Upper lobe of right lung (tissue), 1 donor: ENCODE measurements around the gene CYS1. TPM values are rescaled to one million over a fixed set of nuclear protein-coding genes. Genes with fewer than 3 reads are reported as not detected.

Experiments
- ATAC-seq: fragments of 200-7000 bp; cut with Tn5 transposase; one replicate; pipeline ENCODE4 v1.9.1; 2020; ENCODE audit warnings: mild to moderate bottlenecking, moderate library complexity
- DNase-seq: peaks from one replicate; pipeline ENCODE4 v3.0.0-alpha.2; 2020
- H3K27ac ChIP-seq: fragments of 200-600 bp; one replicate; pipeline ENCODE4 v1.8.0; 2022
- H3K27me3 ChIP-seq: fragments of 200-600 bp; one replicate; pipeline ENCODE4 v1.8.0; 2022; ENCODE audit warnings: mild to moderate bottlenecking
- H3K36me3 ChIP-seq: fragments of 200-600 bp; one replicate; pipeline ENCODE4 v1.8.0; 2022
- H3K4me1 ChIP-seq: fragments of 200-600 bp; one replicate; pipeline ENCODE4 v1.8.0; 2022
- H3K4me3 ChIP-seq: fragments of 200-600 bp; one replicate; pipeline ENCODE4 v1.8.0; 2022; ENCODE audit warnings: mild to moderate bottlenecking
- H3K9me3 ChIP-seq: fragments of 200-600 bp; one replicate; pipeline ENCODE4 v1.8.0; 2022
- intact Hi-C: fragments of 100-400 bp; cut with DNase I; formaldehyde crosslinking; loops from one replicate; pipeline ENCODE4 v1.11.0; 2022
- total RNA-seq: library from RNA; stranded (reverse); fragmentation: NEBNext Ultra II Directional; extraction: Animal tissue kit (Norgen Biotek cat#: 25700); gene quantifications from one replicate; pipeline ENCODE4 v1.2.1, GENCODE V29; 2021
- TF ChIP-seq, protein P1 (sequence below): fragments of 200-600 bp; IDR thresholded peaks from one replicate; pipeline ENCODE4 v1.8.0; 2022; ENCODE audit warnings: antibody characterized with exemption
- donor health status: DM: no; HTN: yes; CAD: no; lungs with severe emphysema.

The CYS1 gene
- total RNA-seq, 1 donor from 2014 or later: 4.5 TPM

DNA sequence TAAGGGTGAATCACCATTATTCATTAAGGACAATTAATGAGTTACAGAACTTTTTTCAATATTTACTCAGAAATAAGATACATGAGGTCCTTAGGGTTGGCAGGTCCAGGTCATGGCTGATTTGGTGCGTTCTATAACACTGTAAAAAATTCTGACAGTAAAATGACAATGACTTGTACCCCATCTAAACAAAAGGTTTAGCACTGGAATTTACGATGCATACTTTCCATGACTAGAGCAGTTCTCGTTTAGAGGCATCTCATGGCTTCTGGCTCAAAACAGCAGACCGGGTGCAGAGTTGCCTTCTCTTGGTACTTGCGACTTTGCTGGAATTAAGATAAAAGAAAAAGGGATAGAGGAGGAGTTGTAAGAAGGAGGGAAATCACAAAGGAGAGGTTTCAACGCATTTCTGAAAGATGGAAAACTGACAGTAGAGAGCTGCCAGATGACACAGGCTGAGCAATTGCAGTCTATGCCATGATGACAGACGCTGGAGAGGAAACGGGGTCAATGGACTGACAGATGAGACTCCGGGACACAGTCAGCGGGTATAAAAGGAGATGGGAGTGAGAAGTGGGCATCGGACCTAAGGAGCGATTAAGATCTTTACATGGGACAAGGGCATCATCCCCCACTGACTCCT, 4.1 kb upstream of the CYS1 start:
- TF ChIP-seq, protein P1, sequence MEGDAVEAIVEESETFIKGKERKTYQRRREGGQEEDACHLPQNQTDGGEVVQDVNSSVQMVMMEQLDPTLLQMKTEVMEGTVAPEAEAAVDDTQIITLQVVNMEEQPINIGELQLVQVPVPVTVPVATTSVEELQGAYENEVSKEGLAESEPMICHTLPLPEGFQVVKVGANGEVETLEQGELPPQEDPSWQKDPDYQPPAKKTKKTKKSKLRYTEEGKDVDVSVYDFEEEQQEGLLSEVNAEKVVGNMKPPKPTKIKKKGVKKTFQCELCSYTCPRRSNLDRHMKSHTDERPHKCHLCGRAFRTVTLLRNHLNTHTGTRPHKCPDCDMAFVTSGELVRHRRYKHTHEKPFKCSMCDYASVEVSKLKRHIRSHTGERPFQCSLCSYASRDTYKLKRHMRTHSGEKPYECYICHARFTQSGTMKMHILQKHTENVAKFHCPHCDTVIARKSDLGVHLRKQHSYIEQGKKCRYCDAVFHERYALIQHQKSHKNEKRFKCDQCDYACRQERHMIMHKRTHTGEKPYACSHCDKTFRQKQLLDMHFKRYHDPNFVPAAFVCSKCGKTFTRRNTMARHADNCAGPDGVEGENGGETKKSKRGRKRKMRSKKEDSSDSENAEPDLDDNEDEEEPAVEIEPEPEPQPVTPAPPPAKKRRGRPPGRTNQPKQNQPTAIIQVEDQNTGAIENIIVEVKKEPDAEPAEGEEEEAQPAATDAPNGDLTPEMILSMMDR: no peak
- Histone ChIP-seq H3K27me3 (peaks cover 42% of the 10 kb centered on the region), H3K9me3 (no peaks in the 10 kb centered on the region), H3K36me3 (no peaks in the 10 kb centered on the region), H3K4me3 (no peak overlapping the region), H3K4me1 (peaks cover 12% of the 10 kb centered on the region), H3K27ac (no peak overlapping the region)
- DNase-seq (no peak), ATAC-seq (no peak)
- intact Hi-C loops: no loop called here

DNA sequence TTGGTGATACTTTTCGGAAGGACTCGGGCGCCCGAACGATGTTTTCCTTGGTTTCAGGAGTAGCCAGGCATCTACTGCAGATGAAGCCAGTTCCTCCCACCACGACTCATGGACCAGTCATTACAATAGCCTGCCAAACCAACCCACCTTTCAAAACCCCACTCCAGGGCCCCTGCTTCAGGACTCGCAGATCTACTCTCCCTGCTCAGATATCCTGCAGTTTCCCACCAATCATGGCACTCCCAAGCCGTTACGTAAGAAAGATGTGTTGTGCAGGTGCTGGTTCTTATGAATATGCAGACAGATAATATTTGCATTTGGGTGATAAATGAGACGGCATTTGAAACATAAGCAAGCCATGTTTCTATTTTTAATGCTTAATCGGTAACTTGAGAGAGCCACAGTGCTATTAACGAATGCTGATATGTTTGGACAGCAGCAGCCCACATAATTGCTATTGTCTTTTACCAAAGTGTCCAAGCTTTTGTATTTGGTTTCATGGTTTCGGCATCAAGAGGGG, 3.5 kb upstream of the CYS1 start:
- no peak for ATAC-seq
- intact Hi-C loops: no loop called here
- peaks cover 46% of the 10 kb centered on the region for H3K27me3 ChIP-seq
- no peaks in the 10 kb centered on the region for H3K36me3 ChIP-seq
- DNase-seq: no peak
- H3K4me3 ChIP-seq: no peak overlapping the region
- TF ChIP-seq, protein P1: no peak
- H3K9me3 ChIP-seq: no peaks in the 10 kb centered on the region
- no peak overlapping the region for H3K27ac ChIP-seq
- peaks cover 17% of the 10 kb centered on the region for H3K4me1 ChIP-seq

DNA sequence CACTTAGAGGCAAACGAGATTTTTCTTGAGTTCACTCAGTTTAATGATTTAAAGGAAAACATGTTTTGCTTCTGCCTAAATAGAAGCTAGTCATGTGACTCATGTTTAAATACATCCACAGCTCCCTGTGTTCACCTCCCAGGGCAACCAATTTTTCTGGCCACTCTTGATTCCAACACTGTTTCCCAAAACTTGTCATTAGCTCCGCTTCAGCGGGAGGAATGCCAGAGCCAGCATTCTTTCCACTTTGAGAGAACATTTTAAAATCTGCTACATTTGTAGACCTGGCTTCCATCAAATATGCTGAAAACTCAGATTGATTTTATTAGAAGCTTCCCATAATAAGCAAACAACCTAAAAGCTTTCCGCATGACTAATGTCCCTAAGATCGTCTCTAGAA, 2.8 kb upstream of the CYS1 start:
- Histone ChIP-seq H3K4me1 (peaks cover 17% of the 10 kb centered on the region), H3K27ac (no peak overlapping the region), H3K36me3 (no peaks in the 10 kb centered on the region), H3K9me3 (no peaks in the 10 kb centered on the region), H3K27me3 (peaks cover 53% of the 10 kb centered on the region), H3K4me3 (no peak overlapping the region)
- TF ChIP-seq, protein P1: no peak
- no peak for DNase-seq
- ATAC-seq: no peak
- intact Hi-C loops: no loop called here

DNA sequence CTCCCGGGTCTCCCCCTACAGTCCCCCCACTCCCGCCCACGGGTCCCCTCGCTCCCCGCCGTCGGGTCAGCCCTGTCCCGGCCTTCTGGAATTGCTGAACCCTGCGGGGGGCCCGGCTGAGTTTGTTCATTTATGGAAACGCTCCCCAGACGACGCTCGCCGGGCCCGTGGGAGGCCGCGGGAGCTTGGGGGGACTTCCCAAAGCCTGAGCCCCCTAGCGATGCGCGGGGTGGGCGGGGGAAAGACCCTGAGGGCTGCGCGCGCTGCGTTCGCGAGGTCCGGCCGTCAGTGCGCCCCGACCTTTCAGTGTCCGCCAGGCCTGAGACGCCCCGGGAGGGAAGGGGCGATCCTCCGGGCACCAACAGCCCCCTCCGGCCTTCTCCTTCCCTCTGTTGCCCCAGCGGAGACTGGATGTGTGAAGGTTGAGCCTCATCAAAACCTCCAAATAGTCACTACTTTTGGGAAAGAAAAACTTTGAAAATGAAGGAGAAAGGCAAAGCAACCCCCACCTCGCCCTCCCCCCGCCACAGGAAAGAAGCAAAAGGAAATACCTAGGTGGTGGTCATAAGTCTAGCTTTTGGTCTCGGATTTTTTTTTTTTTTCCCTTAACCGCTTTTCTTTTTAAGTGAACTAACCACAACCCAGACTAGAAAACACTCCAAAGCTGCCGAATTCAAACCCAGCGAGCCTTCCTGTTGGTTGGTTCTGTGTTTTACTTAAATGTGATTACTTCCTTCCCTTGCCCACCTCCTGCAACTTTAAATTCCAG, 509 bp upstream of the CYS1 start:
- no peak for DNase-seq
- H3K36me3 ChIP-seq: no peaks in the 10 kb centered on the region
- no peak for ATAC-seq
- H3K27me3 ChIP-seq: peaks cover 56% of the 10 kb centered on the region
- TF ChIP-seq, protein P1: no peak
- no peak overlapping the region for H3K27ac ChIP-seq
- intact Hi-C loops: no loop called here
- H3K4me1 ChIP-seq: peaks cover 17% of the 10 kb centered on the region
- peak overlapping the region; percentile 44 for H3K4me3 ChIP-seq
- H3K9me3 ChIP-seq: no peaks in the 10 kb centered on the region

DNA sequence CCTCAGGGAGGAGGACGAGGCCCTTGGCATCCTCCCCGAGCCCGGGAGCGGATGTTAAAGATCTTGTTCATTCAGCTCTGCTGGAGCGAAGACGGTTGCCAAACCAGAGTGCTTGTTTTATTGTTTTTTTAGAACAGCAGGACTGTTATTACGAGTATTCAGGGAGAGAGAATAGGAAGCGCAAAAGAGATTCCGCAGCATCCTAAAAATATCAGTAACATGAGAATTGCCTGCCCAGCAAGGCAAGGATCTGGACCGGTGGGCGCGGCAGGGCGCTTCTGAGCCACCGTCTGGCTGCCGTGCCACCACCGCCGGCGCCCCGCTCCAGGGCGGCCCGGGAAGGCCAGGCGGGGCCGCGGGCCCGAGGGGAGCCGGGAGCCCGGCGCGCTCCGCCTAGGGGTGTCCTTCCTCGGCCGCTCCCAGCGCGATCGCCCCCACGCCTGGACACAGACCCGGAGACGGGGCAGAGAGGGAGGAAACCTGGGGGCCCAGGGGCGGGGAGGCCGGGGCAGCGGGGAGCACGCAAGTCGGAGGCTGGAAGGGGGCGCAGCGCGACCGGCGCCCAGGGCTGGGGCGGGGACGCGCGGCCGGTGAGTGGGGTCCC, 843 bp downstream of the CYS1 start:
- peak overlapping the region; percentile 56 for H3K27ac ChIP-seq
- H3K27me3 ChIP-seq: peaks cover 55% of the 10 kb centered on the region

More for the DNA sequence above, 843 bp downstream of the CYS1 start:
- TF ChIP-seq, protein P1: no peak
- Histone ChIP-seq H3K9me3 (no peaks in the 10 kb centered on the region), H3K36me3 (no peaks in the 10 kb centered on the region), H3K4me3 (peak overlapping the region; percentile 52), H3K4me1 (peaks cover 17% of the 10 kb centered on the region)
- DNase-seq: no peak
- peak; percentile 72 for ATAC-seq
- intact Hi-C loops: no loop called here
